C4-2B (cell line): Measurements from ENCODE around the gene UBXN11.

Experiments
- ZFX ChIP-seq: fragments of 450-650 bp; IDR thresholded peaks from 2 replicates; pipeline ENCODE4 v1.6.1; 2017
- TF ChIP-seq, protein P1 (sequence below): fragments of 450-650 bp; conservative IDR thresholded peaks from 2 replicates; pipeline ENCODE4 v1.5.1; 2017; ENCODE audit warnings: mild to moderate bottlenecking

- TF ChIP-seq, protein P1, sequence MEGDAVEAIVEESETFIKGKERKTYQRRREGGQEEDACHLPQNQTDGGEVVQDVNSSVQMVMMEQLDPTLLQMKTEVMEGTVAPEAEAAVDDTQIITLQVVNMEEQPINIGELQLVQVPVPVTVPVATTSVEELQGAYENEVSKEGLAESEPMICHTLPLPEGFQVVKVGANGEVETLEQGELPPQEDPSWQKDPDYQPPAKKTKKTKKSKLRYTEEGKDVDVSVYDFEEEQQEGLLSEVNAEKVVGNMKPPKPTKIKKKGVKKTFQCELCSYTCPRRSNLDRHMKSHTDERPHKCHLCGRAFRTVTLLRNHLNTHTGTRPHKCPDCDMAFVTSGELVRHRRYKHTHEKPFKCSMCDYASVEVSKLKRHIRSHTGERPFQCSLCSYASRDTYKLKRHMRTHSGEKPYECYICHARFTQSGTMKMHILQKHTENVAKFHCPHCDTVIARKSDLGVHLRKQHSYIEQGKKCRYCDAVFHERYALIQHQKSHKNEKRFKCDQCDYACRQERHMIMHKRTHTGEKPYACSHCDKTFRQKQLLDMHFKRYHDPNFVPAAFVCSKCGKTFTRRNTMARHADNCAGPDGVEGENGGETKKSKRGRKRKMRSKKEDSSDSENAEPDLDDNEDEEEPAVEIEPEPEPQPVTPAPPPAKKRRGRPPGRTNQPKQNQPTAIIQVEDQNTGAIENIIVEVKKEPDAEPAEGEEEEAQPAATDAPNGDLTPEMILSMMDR, result no peak
- TF ChIP-seq ZFX, result no peak
These were observed 16.1 kb downstream of the UBXN11 start for GRCh38 chr1:26290122-26290881.
